Activated CD8-positive, alpha-beta T cell treated with anti-CD3 and anti-CD28 coated beads for 36 hours (primary cell): Measurements from ENCODE around the gene BCL2L1. TPM values are rescaled to one million over a fixed set of nuclear protein-coding genes. Genes with fewer than 3 reads are reported as not detected.
"Not testable (repeated sequence)": the region's sequence is repeated elsewhere in the genome, so short reads cannot be mapped to it uniquely, and the experiment has no call there.

Experiments used
- ATAC-seq: fragments of 200-7000 bp; cut with Tn5 transposase; one replicate; pipeline ENCODE4 v1.10.0; 2021; ENCODE audit warnings: mild to moderate bottlenecking, moderate library complexity
- CTCF ChIA-PET: fragments of 350-600 bp; sonication (Branson Sonifier 250); formaldehyde crosslinking; loops from one replicate; lab custom pipeline; 2021; ENCODE audit warnings: antibody characterized with exemption; lab: Charles Lee
- POLR2A ChIA-PET: fragments of 350-600 bp; sonication (Branson Sonifier 250); formaldehyde crosslinking; loops from one replicate; lab custom pipeline; 2021; ENCODE audit warnings: antibody characterized with exemption; lab: Charles Lee
- DNase-seq: peaks from one replicate; pipeline ENCODE4 v3.0.0-alpha.2; 2020
- H3K27ac Mint-ChIP-seq: one replicate; pipeline ENCODE4 v1.8.0; 2021; ENCODE audit warnings: mild to moderate bottlenecking, mixed read lengths
- H3K27me3 Mint-ChIP-seq: one replicate; pipeline ENCODE4 v1.8.0; 2021; ENCODE audit warnings: mixed read lengths
- H3K36me3 Mint-ChIP-seq: one replicate; pipeline ENCODE4 v1.8.0; 2021; ENCODE audit warnings: low read depth, mixed read lengths
- H3K4me1 Mint-ChIP-seq: one replicate; pipeline ENCODE4 v1.8.0; 2021; ENCODE audit warnings: low read depth, mixed read lengths
- H3K4me3 Mint-ChIP-seq: one replicate; pipeline ENCODE4 v1.8.0; 2021; ENCODE audit warnings: mild to moderate bottlenecking, moderate library complexity, mixed read lengths
- H3K9me3 Mint-ChIP-seq: one replicate; pipeline ENCODE4 v1.8.0; 2021; ENCODE audit warnings: mixed read lengths
- CTCF ChIP-seq: fragments of 200-600 bp; IDR thresholded peaks from one replicate; pipeline ENCODE4 v1.8.0; 2022; ENCODE audit warnings: antibody characterized with exemption, mild to moderate bottlenecking
- intact Hi-C: fragments of 100-400 bp; cut with micrococcal nuclease; formaldehyde crosslinking; loops from one replicate; pipeline ENCODE4 v1.10.0; 2022
- total RNA-seq, 2 experiments: library from RNA; stranded (reverse); gene quantifications; one replicate each; pipeline ENCODE4 v1.2.3, GENCODE V29; 2021

BCL2L1 gene
- total RNA-seq, 2 experiments from 2014 or later: 182 TPM

- Mint-ChIP-seq H3K36me3 (peaks cover 46% of the 10 kb centered on the region), H3K4me1 (no peaks in the 10 kb centered on the region), H3K27ac (no peak overlapping the region), H3K9me3 (no peaks in the 10 kb centered on the region), H3K4me3 (no peak overlapping the region), H3K27me3 (no peaks in the 10 kb centered on the region)
- POLR2A ChIA-PET: no interaction called here
- intact Hi-C loops: no loop called here
- no peak for DNase-seq
- no peak for ATAC-seq
- TF ChIP-seq CTCF: no peak
- CTCF ChIA-PET: interaction anchor here (0.6 to 0.7 kb wide), 2 partner anchors 35 to 272 kb away, joined by 3 to 4 read pairs; no protein-coding TSS in a partner anchor
Observed at GRCh38 chr20:31758521-31758920, 35.9 kb upstream of the BCL2L1 start.

- CTCF ChIA-PET: interaction anchor here (1.1 kb wide), 1 partner anchor 123 kb away, joined by 3 read pairs; no protein-coding TSS in a partner anchor
- intact Hi-C loops: no loop called here
- POLR2A ChIA-PET: no interaction called here
Observed at GRCh38 chr20:31757254-31757653, 34.6 kb upstream of the BCL2L1 start.

GRCh38 chr20:31751126-31751525, 28.5 kb upstream of the BCL2L1 start:
- Mint-ChIP-seq H3K27me3 (no peaks in the 10 kb centered on the region), H3K4me1 (no peaks in the 10 kb centered on the region), H3K4me3 (no peak overlapping the region), H3K36me3 (peaks cover 20% of the 10 kb centered on the region), H3K27ac (no peak overlapping the region), H3K9me3 (no peaks in the 10 kb centered on the region)
- intact Hi-C loops: no loop called here
- DNase-seq (no peak), ATAC-seq (no peak)
- POLR2A ChIA-PET: no interaction called here
- no peak for TF ChIP-seq CTCF
- CTCF ChIA-PET: no interaction called here

More at GRCh38 chr20:31757254-31757653, 34.6 kb upstream of the BCL2L1 start:
- H3K4me1 Mint-ChIP-seq: no peaks in the 10 kb centered on the region
- no peak overlapping the region for H3K27ac Mint-ChIP-seq
- no peaks in the 10 kb centered on the region for H3K27me3 Mint-ChIP-seq
- ATAC-seq (no peak), DNase-seq (no peak)
- H3K9me3 Mint-ChIP-seq: no peaks in the 10 kb centered on the region
- no peak for TF ChIP-seq CTCF
- H3K4me3 Mint-ChIP-seq: no peak overlapping the region
- H3K36me3 Mint-ChIP-seq: peaks cover 44% of the 10 kb centered on the region

- no peaks in the 10 kb centered on the region for H3K9me3 Mint-ChIP-seq
- H3K4me3 Mint-ChIP-seq: no peak overlapping the region
- H3K36me3 Mint-ChIP-seq: peaks cover 27% of the 10 kb centered on the region
- intact Hi-C loops: no loop called here
- H3K27me3 Mint-ChIP-seq: no peaks in the 10 kb centered on the region
- ChIA-PET POLR2A (no interaction called here), CTCF (interaction anchor here (0.7 to 3.4 kb wide), 3 partner anchors 25 to 97 kb away, joined by 4 to 9 read pairs (median 4); no protein-coding TSS in a partner anchor)
- no peak for DNase-seq
- TF ChIP-seq CTCF: no peak
- no peak overlapping the region for H3K27ac Mint-ChIP-seq
- no peaks in the 10 kb centered on the region for H3K4me1 Mint-ChIP-seq
- no peak for ATAC-seq
Observed at GRCh38 chr20:31749223-31749622, 26.6 kb upstream of the BCL2L1 start.

- Mint-ChIP-seq H3K27ac (no peak overlapping the region), H3K4me3 (no peak overlapping the region), H3K36me3 (peaks cover 30% of the 10 kb centered on the region), H3K27me3 (no peaks in the 10 kb centered on the region), H3K4me1 (no peaks in the 10 kb centered on the region), H3K9me3 (no peaks in the 10 kb centered on the region)
- no peak for DNase-seq
- intact Hi-C loops: no loop called here
- TF ChIP-seq CTCF: no peak
- ATAC-seq: no peak
- ChIA-PET POLR2A (no interaction called here), CTCF (interaction anchor here (0.6 to 3.4 kb wide), 4 partner anchors 24 to 135 kb away, joined by 3 to 9 read pairs (median 4); no protein-coding TSS in a partner anchor)
Observed at GRCh38 chr20:31747640-31748039, 25.0 kb upstream of the BCL2L1 start.

GRCh38 chr20:31747028-31747427, 24.4 kb upstream of the BCL2L1 start:
- ATAC-seq, H3K27ac Mint-ChIP-seq, H3K9me3 Mint-ChIP-seq, H3K4me1 Mint-ChIP-seq, POLR2A ChIA-PET, intact Hi-C loops, H3K4me3 Mint-ChIP-seq, DNase-seq, H3K27me3 Mint-ChIP-seq: not testable (repeated sequence)
- CTCF ChIA-PET: interaction anchor here (2.1 to 3.4 kb wide), 2 partner anchors 24 to 114 kb away, joined by 5 to 9 read pairs; no protein-coding TSS in a partner anchor
- H3K36me3 Mint-ChIP-seq: peaks cover 31% of the 10 kb centered on the region
